ENCODE data around the gene PRPF39.
"Not testable (repeated sequence)": the region's sequence is repeated elsewhere in the genome, so short reads cannot be mapped to it uniquely, and the experiment has no call there.

The PRPF39 gene, protein sequence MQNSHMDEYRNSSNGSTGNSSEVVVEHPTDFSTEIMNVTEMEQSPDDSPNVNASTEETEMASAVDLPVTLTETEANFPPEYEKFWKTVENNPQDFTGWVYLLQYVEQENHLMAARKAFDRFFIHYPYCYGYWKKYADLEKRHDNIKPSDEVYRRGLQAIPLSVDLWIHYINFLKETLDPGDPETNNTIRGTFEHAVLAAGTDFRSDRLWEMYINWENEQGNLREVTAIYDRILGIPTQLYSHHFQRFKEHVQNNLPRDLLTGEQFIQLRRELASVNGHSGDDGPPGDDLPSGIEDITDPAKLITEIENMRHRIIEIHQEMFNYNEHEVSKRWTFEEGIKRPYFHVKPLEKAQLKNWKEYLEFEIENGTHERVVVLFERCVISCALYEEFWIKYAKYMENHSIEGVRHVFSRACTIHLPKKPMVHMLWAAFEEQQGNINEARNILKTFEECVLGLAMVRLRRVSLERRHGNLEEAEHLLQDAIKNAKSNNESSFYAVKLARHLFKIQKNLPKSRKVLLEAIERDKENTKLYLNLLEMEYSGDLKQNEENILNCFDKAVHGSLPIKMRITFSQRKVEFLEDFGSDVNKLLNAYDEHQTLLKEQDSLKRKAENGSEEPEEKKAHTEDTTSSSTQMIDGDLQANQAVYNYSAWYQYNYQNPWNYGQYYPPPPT

DNA sequence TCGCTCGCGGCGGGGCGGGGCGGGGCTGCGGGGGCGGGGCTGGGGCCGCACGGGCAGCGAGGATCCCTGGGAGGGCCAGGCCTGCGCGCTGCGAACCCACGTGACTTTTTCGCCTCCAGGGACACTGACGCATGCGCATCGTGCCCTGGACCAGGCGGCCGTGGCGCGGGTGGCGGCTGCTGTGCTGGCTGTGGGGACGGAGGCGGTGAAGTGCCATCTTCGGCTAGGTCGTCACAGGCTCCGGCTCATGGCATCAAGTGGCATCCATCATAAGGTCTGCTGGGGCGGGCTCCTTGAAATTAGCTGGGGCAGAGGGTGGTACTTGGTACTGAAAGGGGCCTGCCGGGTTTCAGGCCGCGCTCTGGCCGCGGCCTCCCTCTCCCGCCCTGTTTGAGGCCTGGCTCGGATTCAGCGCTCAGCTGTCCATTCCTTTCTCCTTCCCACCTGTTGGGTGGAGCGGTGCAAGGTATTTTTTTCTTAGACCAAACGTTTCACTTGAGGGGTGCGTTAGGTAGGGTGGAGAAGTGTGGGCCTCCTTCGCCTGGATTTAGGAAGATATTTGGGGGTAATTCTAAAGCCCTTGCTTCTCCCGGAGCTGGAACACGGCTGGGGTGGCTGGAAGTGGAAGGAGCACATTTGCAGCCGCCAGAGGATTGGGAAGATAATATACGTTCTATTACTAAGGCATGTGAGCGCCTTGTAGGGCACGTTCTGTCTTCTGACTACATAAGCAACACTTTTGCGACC lies at the start of gene PRPF39:
TSS of gene PRPF39 (plus strand) at position 141 of the 747 bp plus-strand sequence. CDS start 11,124 bp downstream, outside the sequence.
- peak; percentile 93 for DNase-seq

DNA sequence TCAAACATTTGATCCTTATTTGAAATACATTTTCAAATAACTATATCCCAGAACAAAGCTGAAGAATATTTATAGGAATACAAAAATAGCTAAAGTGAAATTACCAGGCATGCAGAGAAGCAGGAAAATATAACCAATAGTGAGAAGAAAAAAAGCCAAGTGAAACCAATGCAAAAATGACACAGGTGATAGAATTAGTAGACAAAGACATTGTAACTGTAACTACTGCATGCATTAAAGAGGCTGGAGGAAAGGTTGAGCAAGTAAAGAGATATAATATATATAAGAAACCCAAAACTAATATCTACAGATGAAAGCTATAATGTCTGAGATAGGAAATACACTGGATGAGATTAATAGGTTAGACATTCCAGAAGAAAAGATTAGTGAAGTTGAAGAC lies 49.2 kb upstream of the PRPF39 start:
- DNase-seq: no peak

DNA sequence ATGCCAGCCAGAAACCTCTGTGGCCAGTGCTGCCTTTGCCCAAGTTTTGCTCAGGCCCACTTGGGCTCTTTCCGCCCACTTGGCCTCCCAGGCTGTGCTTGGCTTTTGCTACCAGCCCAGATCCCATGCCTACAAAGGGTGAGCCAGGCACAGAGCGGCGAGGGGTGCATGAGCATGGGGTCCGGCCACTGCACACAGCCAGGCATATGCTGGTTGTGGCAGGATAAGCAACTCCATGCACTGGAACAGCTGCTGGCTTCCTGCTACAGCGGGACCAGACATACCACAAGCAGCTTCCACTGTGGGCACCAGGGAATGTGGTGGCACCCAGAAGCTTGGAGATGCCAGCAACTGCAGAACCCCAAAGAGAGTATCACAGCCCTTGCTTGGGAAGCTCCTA lies 45.7 kb upstream of the PRPF39 start:
- no peak for DNase-seq

DNA sequence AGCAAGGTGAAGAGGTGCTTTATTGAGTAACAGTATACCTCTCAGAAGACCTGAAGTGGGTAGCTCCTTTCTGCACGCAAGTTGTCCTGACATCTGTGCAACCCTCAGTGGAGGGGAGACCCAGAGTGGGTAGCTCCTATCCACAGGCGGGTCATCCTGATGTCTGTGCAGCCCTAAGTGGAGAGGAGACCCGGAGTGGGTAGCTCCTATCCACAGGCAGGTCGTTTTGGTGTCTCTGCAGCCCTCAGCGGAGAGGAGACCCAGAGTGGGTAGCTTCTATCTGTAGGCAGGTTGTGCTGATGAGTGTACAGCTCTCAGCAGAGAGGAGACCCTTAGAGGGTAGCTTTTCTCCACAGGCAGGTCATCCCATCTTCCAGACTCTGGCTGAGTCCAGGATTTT lies 45.1 kb upstream of the PRPF39 start:
- no peak for DNase-seq

DNA sequence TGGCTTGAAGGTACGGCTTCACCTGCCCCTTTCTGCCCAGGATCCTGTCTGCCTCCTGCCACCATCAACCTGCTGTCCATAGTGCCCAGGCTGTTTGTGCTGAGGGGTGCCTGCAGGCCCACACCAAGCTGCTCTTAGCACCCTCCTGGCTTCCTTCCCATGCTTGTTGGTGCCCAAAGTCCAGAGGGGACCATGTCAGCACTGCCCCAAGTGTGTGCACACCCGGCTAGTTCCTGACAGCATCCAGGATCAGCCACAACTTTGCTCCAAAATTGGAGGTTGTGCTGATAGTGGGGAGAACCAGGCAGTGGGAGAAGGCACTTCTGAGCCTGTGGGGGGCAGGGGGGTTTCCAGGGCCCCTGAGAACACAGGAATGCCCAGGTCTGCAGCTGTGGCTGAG lies 44.5 kb upstream of the PRPF39 start:
- no peak for DNase-seq

DNA sequence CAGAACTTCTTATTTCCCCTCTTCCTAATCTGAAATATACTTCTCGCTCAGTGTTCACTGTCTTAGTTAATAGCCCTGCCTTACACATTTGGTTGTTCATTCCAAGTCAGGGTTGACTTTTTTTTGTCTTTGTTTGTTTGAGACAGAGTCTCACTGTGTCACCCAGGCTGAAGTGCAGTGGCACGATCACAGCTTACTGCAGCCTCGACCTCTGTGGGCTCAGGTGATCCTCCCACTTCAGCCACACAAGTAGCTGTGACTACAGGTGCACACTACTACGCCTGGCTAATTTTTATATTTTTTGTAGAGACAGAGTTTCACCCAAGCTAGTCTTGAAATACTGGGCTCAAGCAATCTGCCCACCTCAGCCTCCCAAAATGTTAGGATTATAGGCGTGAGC lies 42.3 kb upstream of the PRPF39 start:
- DNase-seq: no peak

DNA sequence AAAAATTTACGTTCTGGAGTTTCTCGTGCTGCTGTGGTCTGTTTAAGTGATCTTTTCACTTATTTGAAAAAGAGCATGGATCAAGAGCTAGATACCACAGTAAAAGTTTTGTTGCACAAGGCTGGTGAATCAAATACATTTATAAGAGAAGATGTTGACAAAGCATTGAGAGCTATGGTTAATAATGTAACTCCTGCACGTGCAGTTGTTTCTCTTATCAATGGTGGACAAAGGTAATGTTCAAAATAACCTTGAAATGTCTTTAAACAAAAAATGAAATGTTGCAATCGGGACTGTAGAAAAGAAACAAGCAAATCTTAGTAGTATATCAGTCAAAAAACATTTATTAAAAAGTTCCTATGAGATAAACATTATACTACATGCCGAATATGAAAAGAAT lies 39.3 kb upstream of the PRPF39 start:
- DNase-seq: no peak

DNA sequence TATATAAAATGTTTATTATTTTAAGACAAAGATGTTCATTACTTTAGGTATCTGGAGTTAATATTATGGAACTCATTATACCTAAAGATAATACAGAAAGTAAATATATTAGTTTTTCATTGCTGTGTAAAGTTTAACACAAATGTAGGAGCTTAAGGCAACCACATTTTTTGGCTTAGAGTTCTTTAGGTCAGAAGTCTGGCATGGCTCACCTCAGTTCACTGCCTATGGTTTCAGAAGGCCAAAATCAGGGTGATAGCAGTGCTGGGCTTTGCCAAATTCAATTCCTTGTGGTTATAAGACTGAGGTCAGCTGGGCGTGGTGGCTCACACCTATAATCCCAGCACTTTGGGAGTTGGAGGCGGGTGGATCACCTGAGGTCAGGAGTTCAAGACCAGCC lies 35.5 kb upstream of the PRPF39 start:
- DNase-seq: no peak

DNA sequence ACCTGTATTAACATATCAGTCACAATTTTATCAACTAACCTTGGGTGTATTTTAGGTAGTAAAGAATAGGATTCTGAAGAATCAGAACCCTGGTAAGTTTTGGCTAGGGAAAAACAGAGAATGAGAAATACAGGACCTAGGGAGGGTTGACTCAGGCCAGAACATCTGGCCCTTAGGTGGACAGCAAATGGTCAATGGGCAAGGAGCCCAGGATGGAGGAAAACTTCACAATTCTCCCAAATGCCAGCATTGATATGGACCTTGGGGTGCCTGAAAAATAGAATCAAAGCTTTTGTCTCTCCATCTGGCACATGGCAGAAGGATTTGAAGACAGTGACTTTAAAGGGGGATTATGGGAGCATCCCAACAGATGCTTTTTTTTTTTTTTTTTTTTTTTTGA lies 32.7 kb upstream of the PRPF39 start:
- no peak for DNase-seq

DNA sequence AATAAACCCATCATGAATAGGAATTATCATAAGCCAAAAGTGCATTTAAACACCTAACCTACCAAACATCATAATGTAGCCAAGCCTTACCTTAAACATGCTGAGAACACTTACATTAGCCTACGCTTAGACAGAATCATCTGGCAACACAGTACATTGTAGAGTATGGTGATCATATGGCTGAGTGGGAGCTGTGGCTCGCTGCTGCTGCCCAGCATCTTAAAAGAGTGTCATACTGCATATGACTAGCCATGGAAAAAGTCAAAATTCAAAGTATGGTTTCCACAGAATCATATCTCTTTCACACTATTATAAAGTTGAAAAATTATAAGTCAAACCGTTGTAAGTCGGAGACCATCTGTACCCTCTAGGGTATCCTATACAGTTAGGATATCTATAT lies 32.0 kb upstream of the PRPF39 start:
- no peak for DNase-seq

DNA sequence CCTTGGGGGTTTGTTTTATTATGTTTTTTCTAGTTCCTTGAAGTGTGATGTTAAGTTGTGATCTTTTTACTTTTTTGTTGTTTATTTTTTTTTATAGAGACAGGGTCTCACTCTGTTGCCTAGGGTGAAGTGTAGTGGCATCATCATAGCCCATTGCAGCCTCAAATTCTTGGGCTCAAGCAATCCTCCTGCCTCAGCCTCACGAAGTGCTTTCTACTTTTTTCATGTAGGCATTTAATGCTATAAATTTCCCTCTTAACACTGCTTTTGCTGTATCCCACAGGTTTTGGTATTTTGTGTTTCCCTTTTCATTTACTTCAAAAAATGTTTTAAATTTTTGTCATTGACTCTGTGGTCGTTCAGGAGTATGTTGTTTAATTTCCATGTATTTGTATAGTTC lies 26.6 kb upstream of the PRPF39 start:
- no peak for DNase-seq

DNA sequence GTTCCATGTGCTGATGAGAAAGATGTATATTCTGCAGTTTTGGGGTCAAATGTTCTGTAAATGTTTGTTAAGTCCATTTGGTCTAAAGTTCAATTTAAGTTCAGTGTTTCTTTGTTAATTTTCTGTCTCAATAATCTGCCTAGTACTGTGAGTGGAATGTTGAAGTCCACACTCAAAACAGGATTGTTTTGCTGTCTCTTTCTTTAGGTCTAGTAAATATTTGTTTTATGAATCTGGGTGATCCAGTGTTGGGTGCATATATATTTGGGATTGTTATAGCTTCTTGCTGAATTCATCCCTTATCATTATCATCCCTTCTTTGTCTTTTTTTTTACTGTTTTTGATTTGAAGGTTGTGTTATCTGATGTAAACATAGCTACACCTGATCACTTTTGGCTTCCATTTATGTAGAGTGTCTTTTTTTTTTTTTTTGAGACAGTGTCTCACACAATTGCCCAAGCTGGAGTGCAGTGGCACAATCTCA lies 26.0 kb upstream of the PRPF39 start:
- no peak for DNase-seq

DNA sequence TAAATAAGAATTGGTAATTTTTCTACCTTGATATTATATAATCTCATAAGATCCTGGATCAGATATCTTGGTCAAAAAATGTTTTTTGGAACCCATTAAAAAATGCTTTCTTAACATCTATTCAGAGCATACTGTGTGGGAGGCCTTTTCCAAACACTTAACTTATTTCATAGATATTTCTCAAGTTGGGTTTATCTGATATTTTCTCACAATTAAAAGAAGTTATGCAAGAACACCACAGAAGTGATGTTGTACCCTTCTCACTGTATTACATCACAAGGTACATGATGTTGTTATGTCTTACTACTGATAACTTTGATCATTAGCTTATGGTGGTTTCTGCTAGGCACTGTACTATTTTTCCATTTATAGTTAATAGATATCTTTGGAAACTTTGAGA lies 23.4 kb upstream of the PRPF39 start:
- no peak for DNase-seq

DNA sequence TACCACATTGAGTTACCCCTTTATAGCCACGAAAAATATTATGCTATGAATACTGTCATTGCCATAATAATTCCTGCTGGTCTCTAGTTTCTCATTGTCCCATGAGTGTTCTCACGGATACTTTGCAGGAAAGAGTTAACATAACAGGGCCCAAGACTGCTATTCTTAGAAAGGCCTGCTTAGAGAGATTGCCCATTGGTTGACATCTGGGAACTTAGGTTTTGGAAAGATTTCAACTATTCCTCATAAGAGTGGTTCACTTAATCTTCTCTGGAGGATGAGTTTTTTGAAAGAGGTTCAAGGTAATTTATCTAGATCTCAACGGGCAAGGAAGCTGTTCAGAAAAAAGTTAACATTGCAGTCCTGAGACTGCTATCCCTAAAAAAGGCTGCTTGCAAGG lies 18.4 kb upstream of the PRPF39 start:
- DNase-seq: no peak

DNA sequence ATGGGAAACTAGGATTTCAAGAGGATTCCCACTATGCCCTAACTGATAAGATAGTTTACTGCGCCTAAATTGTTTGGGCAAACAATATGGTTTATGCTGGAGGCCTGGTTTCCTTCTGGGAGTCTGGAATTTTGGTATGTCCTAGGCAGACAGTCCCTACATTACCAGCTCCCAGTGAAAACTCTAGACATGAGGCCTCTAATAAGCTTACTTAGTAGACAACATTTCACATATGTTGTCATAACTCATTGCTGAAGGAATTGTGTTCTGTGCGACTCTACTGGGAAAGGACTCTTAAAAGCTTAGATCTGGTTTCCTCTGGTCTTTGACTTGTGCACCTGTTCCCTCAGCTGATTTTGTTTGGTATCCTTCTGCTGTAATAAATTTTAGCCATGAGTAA lies 18.0 kb upstream of the PRPF39 start:
- DNase-seq: no peak

DNA sequence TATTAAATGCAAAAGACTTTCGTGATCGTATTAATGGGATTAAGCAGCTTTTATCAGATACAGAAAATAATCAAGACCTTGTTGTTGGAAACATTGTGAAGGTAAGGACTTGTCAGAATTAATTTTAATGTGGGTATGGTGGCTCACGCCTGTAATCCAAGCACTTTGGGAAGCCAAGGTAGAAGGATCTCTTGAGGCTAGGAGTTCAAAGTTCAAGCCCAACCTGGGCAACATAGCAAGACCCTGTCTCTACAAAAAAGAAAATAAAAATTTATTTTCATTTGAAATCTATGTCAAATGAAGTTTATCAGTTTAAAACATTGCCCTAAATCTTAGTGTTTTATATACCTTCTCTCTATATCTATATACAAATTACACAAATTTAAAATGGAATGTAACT lies 17.2 kb upstream of the PRPF39 start:
- no peak for DNase-seq

DNA sequence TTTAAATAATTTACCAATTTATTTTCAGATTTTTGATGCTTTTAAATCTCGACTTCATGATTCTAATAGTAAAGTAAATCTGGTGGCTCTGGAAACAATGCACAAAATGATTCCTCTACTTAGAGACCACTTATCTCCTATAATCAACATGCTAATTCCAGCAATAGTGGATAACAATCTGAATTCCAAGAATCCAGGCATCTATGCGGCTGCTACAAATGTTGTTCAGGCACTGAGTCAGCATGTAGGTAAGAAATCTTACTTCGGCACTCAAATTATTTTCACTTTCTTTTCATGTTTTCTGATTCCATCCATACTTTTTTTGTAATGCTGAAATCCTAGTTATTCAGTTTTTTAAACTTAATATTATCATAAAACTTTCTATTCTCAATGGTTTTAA lies 15.5 kb upstream of the PRPF39 start:
- DNase-seq: no peak

DNA sequence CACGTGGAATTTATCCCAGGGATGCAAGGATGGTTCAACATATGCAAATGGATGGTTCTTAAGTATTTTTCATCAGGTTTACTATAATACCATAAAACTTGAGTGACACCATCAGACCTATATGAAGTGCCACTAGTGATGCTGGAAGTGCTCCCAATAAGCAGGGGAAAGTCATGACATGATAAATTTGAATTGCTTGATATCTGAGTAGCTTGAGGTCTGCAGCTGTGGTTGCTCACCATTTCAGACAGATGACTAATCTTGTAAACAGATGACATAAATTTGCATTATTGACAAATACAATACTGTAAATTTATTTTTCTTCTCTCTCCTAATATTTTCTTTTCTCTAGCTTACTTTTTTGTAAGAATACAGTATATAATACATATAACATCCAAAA lies 13.7 kb upstream of the PRPF39 start:
- no peak for DNase-seq

DNA sequence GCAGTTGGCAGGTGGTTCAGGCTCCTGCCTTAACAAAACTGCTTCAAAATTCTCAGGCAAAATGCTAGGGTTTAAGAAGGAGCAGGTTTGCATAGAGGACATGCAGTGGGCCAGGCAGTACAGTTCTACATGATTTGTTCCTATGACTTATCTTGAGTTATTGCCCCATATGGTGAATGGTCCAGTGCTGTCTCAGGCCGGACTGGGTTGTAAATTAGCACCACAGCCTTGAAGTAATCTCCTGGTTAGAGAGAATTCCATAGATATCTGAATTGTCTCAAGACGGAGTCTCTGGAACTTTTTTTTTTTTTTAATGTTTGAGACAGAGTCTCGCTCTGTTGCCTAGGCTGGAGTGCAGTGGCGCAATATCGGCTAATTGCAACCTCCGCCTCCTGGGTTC lies 11.8 kb upstream of the PRPF39 start:
- no peak for DNase-seq

DNA sequence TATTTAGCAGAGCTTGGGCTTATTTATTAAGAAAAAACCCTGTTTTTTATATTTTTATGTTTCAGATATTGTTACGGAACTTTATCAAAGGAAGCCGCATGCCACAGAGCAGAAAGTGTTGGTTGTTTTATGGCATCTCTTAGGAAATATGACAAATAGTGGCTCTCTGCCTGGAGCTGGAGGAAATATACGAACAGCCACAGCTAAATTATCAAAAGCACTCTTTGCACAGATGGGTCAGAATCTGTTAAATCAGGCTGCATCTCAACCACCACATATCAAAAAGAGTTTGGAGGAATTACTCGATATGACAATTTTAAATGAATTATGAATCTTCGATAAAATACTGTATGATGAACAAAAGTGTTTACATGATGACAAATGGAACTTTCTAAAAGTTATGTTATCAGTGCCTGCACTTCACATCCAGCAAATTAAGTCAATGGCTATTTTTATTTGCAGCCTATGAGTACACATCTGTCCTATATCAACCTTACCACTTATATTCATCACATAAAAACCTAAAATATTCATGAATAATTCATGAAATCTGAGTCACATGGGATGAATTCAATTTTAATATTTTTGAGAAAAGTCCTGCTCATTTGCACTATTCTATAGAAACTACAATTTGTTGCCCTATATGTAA lies 10.6 kb upstream of the PRPF39 start:
- DNase-seq: no peak

DNA sequence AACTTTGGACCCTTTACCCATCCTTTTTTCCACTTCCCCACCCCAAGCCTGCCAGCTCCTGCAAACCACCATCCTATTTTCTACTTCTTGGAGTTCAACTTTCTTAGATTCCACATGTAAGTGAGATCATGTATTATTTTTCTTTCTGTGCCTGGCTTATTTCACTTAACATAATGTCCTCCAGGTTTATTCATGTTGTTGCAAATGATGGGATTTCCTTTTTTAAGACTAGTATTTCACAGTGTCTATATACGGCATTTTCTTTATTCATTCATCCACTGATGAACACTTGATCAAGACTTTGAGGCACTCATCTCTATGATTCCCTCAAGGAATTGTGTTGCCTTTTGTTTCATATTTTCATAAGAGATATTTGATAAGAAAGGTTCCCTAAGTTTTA lies 5.6 kb upstream of the PRPF39 start:
- DNase-seq: no peak

DNA sequence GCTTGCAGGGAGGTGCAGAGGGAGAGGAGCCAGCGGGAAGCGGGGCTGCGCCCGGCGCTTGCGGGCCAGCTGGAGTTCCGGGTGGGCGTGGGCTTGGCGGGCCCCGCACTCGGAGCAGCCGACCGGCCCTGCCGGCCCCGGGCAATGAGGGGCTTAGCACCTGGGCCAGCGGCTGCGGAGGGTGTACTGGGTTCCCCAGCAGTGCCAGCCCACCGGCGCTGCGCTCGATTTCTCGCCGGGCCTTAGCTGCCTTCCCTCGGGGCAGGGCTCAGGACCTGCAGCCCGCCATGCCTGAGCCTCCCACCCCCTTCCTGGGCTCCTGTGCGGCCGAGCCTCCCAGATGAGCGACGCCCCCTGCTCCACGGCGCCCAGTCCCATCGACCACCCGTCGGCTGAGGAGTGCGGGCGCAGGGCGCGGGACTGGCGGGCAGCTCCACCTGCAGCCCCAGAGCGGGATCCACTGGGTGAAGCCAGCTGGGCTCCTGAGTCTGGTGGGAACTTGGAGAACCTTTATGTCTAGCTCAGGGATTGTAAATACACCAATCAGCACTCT lies 3.4 kb upstream of the PRPF39 start:
- not testable (repeated sequence) for DNase-seq

DNA sequence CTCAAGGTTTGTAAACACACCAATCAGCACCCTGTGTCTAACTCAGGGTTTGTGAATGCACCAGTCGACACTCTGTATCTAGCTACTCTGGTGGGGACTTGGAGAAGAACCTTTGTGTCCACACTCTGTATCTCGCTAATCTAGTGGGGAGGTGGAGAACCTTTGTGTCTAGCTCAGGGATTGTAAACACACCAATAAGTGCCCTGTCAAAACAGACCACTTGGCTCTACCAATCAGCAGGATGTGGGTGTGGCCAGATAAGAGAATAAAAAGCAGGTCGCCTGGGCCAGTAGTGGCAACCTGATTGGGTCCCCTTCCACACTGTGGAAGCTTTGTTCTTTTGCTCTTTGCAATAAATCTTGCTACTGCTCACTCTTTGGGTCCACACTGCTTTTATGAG lies 2.8 kb upstream of the PRPF39 start:
- not testable (repeated sequence) for DNase-seq

Measured in NCI-H146 (cell line).